ENCODE data around the gene PRUNE2.

The PRUNE2 gene

GRCh38 chr9:76664120-76664519, 241.8 kb downstream of the PRUNE2 start:
- H3K9me3 Mint-ChIP-seq = no peaks in the 10 kb centered on the region
- no peaks in the 10 kb centered on the region for H3K4me1 Mint-ChIP-seq
- H3K36me3 Mint-ChIP-seq = no peaks in the 10 kb centered on the region
- DNase-seq (ENCODE audit: low spot score in 2 of 2) (no peak), ATAC-seq (ENCODE audit: low read depth) (no peak)
- peaks cover 12% of the 10 kb centered on the region for H3K27me3 Mint-ChIP-seq
- no peak overlapping the region for H3K4me3 Mint-ChIP-seq
- H3K27ac Mint-ChIP-seq = no peak overlapping the region

- Mint-ChIP-seq H3K27ac (no peak overlapping the region), H3K27me3 (peaks cover 13% of the 10 kb centered on the region), H3K4me1 (no peaks in the 10 kb centered on the region), H3K9me3 (no peaks in the 10 kb centered on the region), H3K36me3 (no peaks in the 10 kb centered on the region), H3K4me3 (no peak overlapping the region)
- ATAC-seq (ENCODE audit: low read depth) (no peak), DNase-seq (ENCODE audit: low spot score in 2 of 2) (no peak)
These were observed 243.2 kb downstream of the PRUNE2 start for GRCh38 chr9:76662476-76663281.

- Mint-ChIP-seq H3K27me3 (peaks cover 4% of the 10 kb centered on the region), H3K9me3 (no peaks in the 10 kb centered on the region), H3K27ac (no peak overlapping the region), H3K4me1 (no peaks in the 10 kb centered on the region), H3K36me3 (no peaks in the 10 kb centered on the region), H3K4me3 (no peak overlapping the region)
- DNase-seq (ENCODE audit: low spot score in 2 of 2) = no peak
- peak; percentile 73 for ATAC-seq (ENCODE audit: low read depth)
These were observed 247.2 kb downstream of the PRUNE2 start for GRCh38 chr9:76658510-76659231.

GRCh38 chr9:76657265-76657664, 248.6 kb downstream of the PRUNE2 start:
- H3K27me3 Mint-ChIP-seq = peaks cover 4% of the 10 kb centered on the region
- H3K36me3 Mint-ChIP-seq = no peaks in the 10 kb centered on the region
- H3K4me3 Mint-ChIP-seq = no peak overlapping the region
- no peak overlapping the region for H3K27ac Mint-ChIP-seq
- ATAC-seq (ENCODE audit: low read depth) (no peak), DNase-seq (ENCODE audit: low spot score in 2 of 2) (no peak)
- H3K9me3 Mint-ChIP-seq = no peaks in the 10 kb centered on the region
- no peaks in the 10 kb centered on the region for H3K4me1 Mint-ChIP-seq

GRCh38 chr9:76655971-76656370, 249.9 kb downstream of the PRUNE2 start:
- no peak for DNase-seq (ENCODE audit: low spot score in 2 of 2)
- no peaks in the 10 kb centered on the region for H3K9me3 Mint-ChIP-seq
- ATAC-seq (ENCODE audit: low read depth) = no peak
- no peak overlapping the region for H3K27ac Mint-ChIP-seq
- no peaks in the 10 kb centered on the region for H3K36me3 Mint-ChIP-seq
- no peak overlapping the region for H3K4me3 Mint-ChIP-seq
- peaks cover 4% of the 10 kb centered on the region for H3K27me3 Mint-ChIP-seq
- peaks cover 2% of the 10 kb centered on the region for H3K4me1 Mint-ChIP-seq

- Mint-ChIP-seq H3K4me1 (peaks cover 6% of the 10 kb centered on the region), H3K36me3 (no peaks in the 10 kb centered on the region), H3K4me3 (no peak overlapping the region), H3K27ac (no peak overlapping the region), H3K27me3 (peaks cover 5% of the 10 kb centered on the region), H3K9me3 (no peaks in the 10 kb centered on the region)
- ATAC-seq (ENCODE audit: low read depth) = no peak
- DNase-seq (ENCODE audit: low spot score in 2 of 2) = no peak
These were observed 250.8 kb downstream of the PRUNE2 start for GRCh38 chr9:76655121-76655541.

- Mint-ChIP-seq H3K4me3 (no peak overlapping the region), H3K9me3 (no peaks in the 10 kb centered on the region), H3K27ac (no peak overlapping the region), H3K4me1 (peaks cover 6% of the 10 kb centered on the region), H3K27me3 (peaks cover 5% of the 10 kb centered on the region), H3K36me3 (no peaks in the 10 kb centered on the region)
- no peak for DNase-seq (ENCODE audit: low spot score in 2 of 2)
- ATAC-seq (ENCODE audit: low read depth) = no peak
These were observed 251.3 kb downstream of the PRUNE2 start for GRCh38 chr9:76654575-76654974.

GRCh38 chr9:76654051-76654461, 251.9 kb downstream of the PRUNE2 start:
- H3K9me3 Mint-ChIP-seq = no peaks in the 10 kb centered on the region
- H3K27me3 Mint-ChIP-seq = peaks cover 5% of the 10 kb centered on the region
- no peak for ATAC-seq (ENCODE audit: low read depth)
- no peak overlapping the region for H3K27ac Mint-ChIP-seq
- no peak overlapping the region for H3K4me3 Mint-ChIP-seq
- no peak for DNase-seq (ENCODE audit: low spot score in 2 of 2)
- no peaks in the 10 kb centered on the region for H3K36me3 Mint-ChIP-seq
- H3K4me1 Mint-ChIP-seq = peaks cover 6% of the 10 kb centered on the region

- H3K27me3 Mint-ChIP-seq = peaks cover 1% of the 10 kb centered on the region
- no peaks in the 10 kb centered on the region for H3K36me3 Mint-ChIP-seq
- no peaks in the 10 kb centered on the region for H3K9me3 Mint-ChIP-seq
- no peak for ATAC-seq (ENCODE audit: low read depth)
- H3K4me3 Mint-ChIP-seq = no peak overlapping the region
- no peak for DNase-seq (ENCODE audit: low spot score in 2 of 2)
- no peak overlapping the region for H3K27ac Mint-ChIP-seq
- H3K4me1 Mint-ChIP-seq = peaks cover 6% of the 10 kb centered on the region
These were observed 253.0 kb downstream of the PRUNE2 start for GRCh38 chr9:76652894-76653293.

- H3K4me3 Mint-ChIP-seq = peak overlapping the region; percentile 75
- H3K27me3 Mint-ChIP-seq = peaks cover 1% of the 10 kb centered on the region
- H3K9me3 Mint-ChIP-seq = no peaks in the 10 kb centered on the region
- peaks cover 6% of the 10 kb centered on the region for H3K4me1 Mint-ChIP-seq
- H3K36me3 Mint-ChIP-seq = no peaks in the 10 kb centered on the region
- H3K27ac Mint-ChIP-seq = no peak overlapping the region
- ATAC-seq (ENCODE audit: low read depth) (peak; percentile 51), DNase-seq (ENCODE audit: low spot score in 2 of 2) (no peak)
These were observed 254.7 kb downstream of the PRUNE2 start for GRCh38 chr9:76651119-76651705.

GRCh38 chr9:76650692-76651091, 255.2 kb downstream of the PRUNE2 start:
- Mint-ChIP-seq H3K4me3 (peak overlapping the region; percentile 75), H3K4me1 (peaks cover 6% of the 10 kb centered on the region), H3K9me3 (no peaks in the 10 kb centered on the region), H3K27ac (no peak overlapping the region), H3K36me3 (no peaks in the 10 kb centered on the region), H3K27me3 (peaks cover 1% of the 10 kb centered on the region)
- DNase-seq (ENCODE audit: low spot score in 2 of 2) (no peak), ATAC-seq (ENCODE audit: low read depth) (no peak)

GRCh38 chr9:76649894-76650293, 256.0 kb downstream of the PRUNE2 start:
- ATAC-seq (ENCODE audit: low read depth) = no peak
- DNase-seq (ENCODE audit: low spot score in 2 of 2) = no peak
- Mint-ChIP-seq H3K9me3 (no peaks in the 10 kb centered on the region), H3K27me3 (peaks cover 1% of the 10 kb centered on the region), H3K4me1 (peaks cover 6% of the 10 kb centered on the region), H3K4me3 (no peak overlapping the region), H3K36me3 (no peaks in the 10 kb centered on the region), H3K27ac (no peak overlapping the region)

- Mint-ChIP-seq H3K9me3 (no peaks in the 10 kb centered on the region), H3K27me3 (peaks cover 1% of the 10 kb centered on the region), H3K4me3 (no peak overlapping the region), H3K36me3 (no peaks in the 10 kb centered on the region), H3K4me1 (peaks cover 16% of the 10 kb centered on the region), H3K27ac (no peak overlapping the region)
- DNase-seq (ENCODE audit: low spot score in 2 of 2) (no peak), ATAC-seq (ENCODE audit: low read depth) (no peak)
These were observed 259.7 kb downstream of the PRUNE2 start for GRCh38 chr9:76646249-76646648.

GRCh38 chr9:76644647-76645250, 261.2 kb downstream of the PRUNE2 start:
- no peaks in the 10 kb centered on the region for H3K27me3 Mint-ChIP-seq
- no peak overlapping the region for H3K4me3 Mint-ChIP-seq
- H3K27ac Mint-ChIP-seq = no peak overlapping the region
- no peak for DNase-seq (ENCODE audit: low spot score in 2 of 2)
- H3K9me3 Mint-ChIP-seq = no peaks in the 10 kb centered on the region
- ATAC-seq (ENCODE audit: low read depth) = no peak
- peaks cover 10% of the 10 kb centered on the region for H3K4me1 Mint-ChIP-seq
- H3K36me3 Mint-ChIP-seq = no peaks in the 10 kb centered on the region

Data from memory B cell (primary cell).